Esophagus mucosa (tissue), 1 donor: ENCODE results near the gene MMP24. TPM values are rescaled to one million over a fixed set of nuclear protein-coding genes. Genes with fewer than 3 reads are reported as not detected.
A peak's percentile ranks its signal among the peaks of the same experiment; 100 is the strongest.
"Not testable (repeated sequence)": the region's sequence is repeated elsewhere in the genome, so short reads cannot be mapped to it uniquely, and the experiment has no call there.

Experiments used
- ATAC-seq: fragments of 200-7000 bp; cut with Tn5 transposase; one replicate; pipeline ENCODE4 v1.9.1; 2020
- total RNA-seq: library from RNA; stranded (reverse); gene quantifications from one replicate; pipeline ENCODE4 v1.2.4, GENCODE V29; 2023
- donor health status: DM: yes; HTN: yes; CAD: no.

MMP24 gene
- total RNA-seq, 1 donor from 2014 or later = 0.08 TPM

- ATAC-seq = not testable (repeated sequence)
Observed at GRCh38 chr20:35262321-35262720, 35.8 kb downstream of the MMP24 start.

GRCh38 chr20:35262731-35263531, 36.4 kb downstream of the MMP24 start:
- not testable (repeated sequence) for ATAC-seq

GRCh38 chr20:35263532-35264341, 37.2 kb downstream of the MMP24 start:
- no peak for ATAC-seq

- ATAC-seq = no peak
Observed at GRCh38 chr20:35264755-35265154, 38.3 kb downstream of the MMP24 start.

GRCh38 chr20:35267092-35267491, 40.6 kb downstream of the MMP24 start:
- no peak for ATAC-seq

- ATAC-seq = peak; percentile 44
Observed at GRCh38 chr20:35269055-35269781, 42.7 kb downstream of the MMP24 start.

- ATAC-seq = no peak
Observed at GRCh38 chr20:35270021-35270902, 43.8 kb downstream of the MMP24 start.

GRCh38 chr20:35271073-35271882, 44.8 kb downstream of the MMP24 start:
- peak; percentile 11 for ATAC-seq

- peak; percentile 10 for ATAC-seq
Observed at GRCh38 chr20:35271904-35272303, 45.4 kb downstream of the MMP24 start.

GRCh38 chr20:35273449-35274171, 47.1 kb downstream of the MMP24 start:
- no peak for ATAC-seq

- no peak for ATAC-seq
Observed at GRCh38 chr20:35274172-35275092, 47.9 kb downstream of the MMP24 start.

- no peak for ATAC-seq
Observed at GRCh38 chr20:35275741-35276251, 49.3 kb downstream of the MMP24 start.

GRCh38 chr20:35276408-35276807, 49.9 kb downstream of the MMP24 start:
- ATAC-seq = no peak

GRCh38 chr20:35277127-35277526, 50.6 kb downstream of the MMP24 start:
- ATAC-seq = no peak

GRCh38 chr20:35277531-35278395, 51.3 kb downstream of the MMP24 start, which contains the start of gene MMP24OS:
MMP24OS (minus strand) TSS chr20:35278122; CDS start chr20:35277929, 193 bp downstream.
- ATAC-seq = peak; percentile 83

- no peak for ATAC-seq
Observed at GRCh38 chr20:35279040-35279439, 52.5 kb downstream of the MMP24 start.

- peak; percentile 31 for ATAC-seq
Observed at GRCh38 chr20:35279533-35280174, 53.2 kb downstream of the MMP24 start.
